HG03469 (cell line): ENCODE measurements around the gene RSU1.

Experiments used
- ATAC-seq: cut with Tn5 transposase; IDR thresholded peaks from one replicate; pipeline ENCODE4 v1.9.1; 2021; ENCODE audit warnings: mild to moderate bottlenecking, moderate library complexity, moderate number of reproducible peaks; ENCODE audit not compliant: unreplicated experiment

Gene RSU1

DNA sequence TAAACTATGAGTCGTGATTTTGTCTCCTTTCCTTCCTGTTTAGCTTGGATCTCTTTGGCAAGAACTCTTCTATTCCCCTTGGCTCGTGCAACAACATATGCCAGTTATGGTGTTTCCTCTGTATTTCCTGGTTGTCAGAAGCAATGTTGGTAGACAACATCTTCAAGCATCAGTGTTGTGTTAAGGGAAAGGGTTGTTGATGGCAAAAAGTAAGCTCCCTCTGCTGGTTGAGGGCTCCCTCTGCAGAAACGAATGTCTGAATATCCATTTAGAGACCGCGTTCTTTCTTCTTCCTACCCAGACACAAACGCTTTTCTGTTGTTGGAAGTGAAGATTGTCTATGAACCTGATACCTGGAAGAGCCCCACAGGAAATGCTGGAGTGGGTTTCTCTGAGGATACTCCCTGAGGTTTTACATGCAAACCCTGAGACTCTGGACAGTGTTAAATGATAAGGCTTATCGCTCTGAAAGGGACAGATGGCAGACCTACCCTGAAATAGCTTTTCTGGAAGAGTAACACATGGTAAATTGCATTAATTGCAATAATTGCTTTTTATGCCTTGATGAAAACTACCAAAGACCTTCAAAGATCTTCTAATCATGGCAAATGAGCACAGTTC, 272.0 kb downstream of the RSU1 start:
- ATAC-seq = peak; percentile 90

DNA sequence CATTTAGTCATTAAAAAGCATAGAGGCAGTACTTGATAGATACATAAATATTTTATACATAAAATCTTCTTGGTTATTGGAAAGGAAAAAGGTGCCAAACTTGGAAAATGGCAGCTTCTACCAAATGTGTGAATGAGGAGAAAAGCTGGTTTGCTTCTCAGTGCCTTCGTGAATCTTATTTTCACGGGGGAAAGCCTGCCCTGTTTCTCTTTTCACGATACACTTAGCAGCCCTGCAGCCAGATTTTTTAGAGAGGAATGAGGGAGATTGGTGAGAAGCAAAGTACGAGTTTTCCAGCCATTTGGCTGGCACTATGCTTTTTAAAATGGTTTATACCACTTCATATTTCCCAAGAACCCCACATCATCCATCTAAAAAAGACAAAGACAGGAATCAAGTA, 272.6 kb downstream of the RSU1 start:
- ATAC-seq = no peak

DNA sequence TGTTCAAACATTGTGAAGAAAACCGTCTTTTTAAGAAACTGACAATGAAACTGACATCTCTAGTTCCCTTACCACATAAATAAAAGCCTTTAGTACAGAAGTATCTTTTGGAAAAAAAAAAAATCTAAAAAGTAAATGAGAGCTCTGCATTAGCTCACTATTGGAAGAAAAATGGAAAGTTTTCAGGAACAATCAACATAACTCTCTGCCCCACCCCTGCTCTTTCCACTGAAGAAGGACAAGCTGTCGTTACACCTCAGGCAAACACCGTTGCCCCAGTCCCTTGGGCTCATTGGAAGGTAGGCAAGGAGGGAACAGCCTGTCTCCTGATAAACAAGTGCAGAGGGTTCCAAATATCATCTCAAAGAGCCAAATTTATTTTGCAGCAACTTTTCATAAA, 273.1 kb downstream of the RSU1 start:
- ATAC-seq = no peak
